ENCODE results near the gene CDKN2A.

CDKN2A gene

GRCh38 chr9:21988056-21988990 lies 5.9 kb downstream of the CDKN2A start:
- H3K4me3 ChIP-seq (ENCODE audit: low read depth, low read length) = peak overlapping the region; percentile 56
- no peak for TF ChIP-seq CTCF (IDR thresholded peaks at IDR 0.05; ENCODE audit: low read depth, low read length)

GRCh38 chr9:21985964-21986667 lies 8.1 kb downstream of the CDKN2A start:
- no peak for TF ChIP-seq CTCF (IDR thresholded peaks at IDR 0.05; ENCODE audit: low read depth, low read length)

DNA sequence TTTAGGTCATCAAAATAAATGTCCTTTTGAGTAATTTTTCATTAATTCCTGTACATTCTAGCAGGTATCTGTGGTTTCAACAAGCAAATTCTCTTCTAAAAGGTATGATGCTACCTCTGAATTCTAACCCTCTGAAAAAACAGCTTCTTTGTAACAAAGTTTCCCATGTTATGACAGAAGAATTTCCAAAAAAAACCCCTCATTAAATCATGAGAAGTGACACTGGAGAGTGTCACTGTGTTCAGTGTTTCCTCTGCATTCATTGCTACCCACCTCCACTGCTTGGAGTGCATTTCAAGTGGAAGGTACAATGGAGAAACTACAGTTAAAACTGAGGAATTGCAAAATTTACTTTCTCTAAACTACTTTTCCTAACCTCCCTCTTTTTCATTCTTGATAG lies 10.1 kb downstream of the CDKN2A start:
- no peak overlapping the region for H3K4me3 ChIP-seq (ENCODE audit: low read depth, low read length)
- no peak for TF ChIP-seq CTCF (IDR thresholded peaks at IDR 0.05; ENCODE audit: low read depth, low read length)

More at GRCh38 chr9:21985964-21986667, 8.1 kb downstream of the CDKN2A start:
- no peak overlapping the region for H3K4me3 ChIP-seq (ENCODE audit: low read depth, low read length)

- H3K4me3 ChIP-seq (ENCODE audit: low read depth, low read length) = no peak overlapping the region
- TF ChIP-seq CTCF (IDR thresholded peaks at IDR 0.05; ENCODE audit: low read depth, low read length) = no peak
Measured at GRCh38 chr9:21983561-21983935, 10.6 kb downstream of the CDKN2A start.

GRCh38 chr9:21982861-21983560 lies 11.2 kb downstream of the CDKN2A start:
- no peak for TF ChIP-seq CTCF (IDR thresholded peaks at IDR 0.05; ENCODE audit: low read depth, low read length)
- H3K4me3 ChIP-seq (ENCODE audit: low read depth, low read length) = no peak overlapping the region

DNA sequence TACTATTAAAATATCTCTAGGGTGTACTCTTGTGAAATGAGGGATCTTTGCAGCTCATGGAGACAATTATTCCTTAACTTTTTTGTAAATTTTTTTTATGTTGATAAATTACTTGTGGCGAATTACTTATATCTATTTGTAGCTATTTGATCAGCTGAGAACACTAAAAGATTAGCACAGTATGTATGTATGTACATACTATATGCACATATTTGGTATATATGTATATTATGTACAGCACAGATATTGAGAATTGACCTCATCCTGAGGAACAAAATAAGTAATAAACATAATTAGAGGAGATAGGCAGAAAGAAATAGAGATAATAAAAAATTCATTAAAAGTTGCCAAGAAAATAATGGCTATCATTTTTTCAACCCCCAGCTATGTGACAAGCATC lies 11.8 kb downstream of the CDKN2A start:
- H3K4me3 ChIP-seq (ENCODE audit: low read depth, low read length) = no peak overlapping the region
- TF ChIP-seq CTCF (IDR thresholded peaks at IDR 0.05; ENCODE audit: low read depth, low read length) = no peak
